LNCaP clone FGC (cell line): ENCODE data around the gene MAMSTR.

ENCODE experiments used
- DNase-seq: peaks from one replicate; pipeline ENCODE4 v3.0.0-alpha.2; 2011; ENCODE audit warnings: low read depth
- H3K4me3 ChIP-seq: 2 replicates; pipeline ENCODE4 v1.5.1; 2011; ENCODE audit warnings: mild to moderate bottlenecking, low read depth, low read length, control low read depth
- TF ChIP-seq, protein P1 (sequence below): IDR thresholded peaks from 2 replicates; pipeline ENCODE4 v1.5.1; 2012; ENCODE audit warnings: mild to moderate bottlenecking; ENCODE audit not compliant: control insufficient read depth, insufficient read depth; ENCODE audit errors: extremely low read depth

MAMSTR gene

DNA sequence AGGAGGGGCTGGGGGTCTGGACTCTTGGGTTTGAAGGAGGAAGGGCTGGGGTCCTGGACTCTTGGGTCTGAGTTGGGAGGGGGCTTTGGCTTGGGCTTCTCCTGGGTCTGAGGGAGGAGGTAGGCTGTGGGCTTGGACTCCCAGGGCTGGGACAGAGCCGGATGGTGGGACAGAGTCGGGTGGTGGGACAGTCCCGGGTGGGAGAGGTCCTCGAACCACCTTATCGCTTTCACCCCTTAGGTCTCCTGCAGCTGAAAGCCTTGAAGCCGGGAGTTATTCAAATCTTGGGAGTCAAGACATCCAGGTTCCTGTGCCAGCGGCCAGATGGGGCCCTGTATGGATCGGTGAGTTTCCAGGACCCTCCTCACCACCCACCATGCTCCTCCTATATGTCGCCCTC is 37.2 kb upstream of the MAMSTR start:
- TF ChIP-seq, protein P1, sequence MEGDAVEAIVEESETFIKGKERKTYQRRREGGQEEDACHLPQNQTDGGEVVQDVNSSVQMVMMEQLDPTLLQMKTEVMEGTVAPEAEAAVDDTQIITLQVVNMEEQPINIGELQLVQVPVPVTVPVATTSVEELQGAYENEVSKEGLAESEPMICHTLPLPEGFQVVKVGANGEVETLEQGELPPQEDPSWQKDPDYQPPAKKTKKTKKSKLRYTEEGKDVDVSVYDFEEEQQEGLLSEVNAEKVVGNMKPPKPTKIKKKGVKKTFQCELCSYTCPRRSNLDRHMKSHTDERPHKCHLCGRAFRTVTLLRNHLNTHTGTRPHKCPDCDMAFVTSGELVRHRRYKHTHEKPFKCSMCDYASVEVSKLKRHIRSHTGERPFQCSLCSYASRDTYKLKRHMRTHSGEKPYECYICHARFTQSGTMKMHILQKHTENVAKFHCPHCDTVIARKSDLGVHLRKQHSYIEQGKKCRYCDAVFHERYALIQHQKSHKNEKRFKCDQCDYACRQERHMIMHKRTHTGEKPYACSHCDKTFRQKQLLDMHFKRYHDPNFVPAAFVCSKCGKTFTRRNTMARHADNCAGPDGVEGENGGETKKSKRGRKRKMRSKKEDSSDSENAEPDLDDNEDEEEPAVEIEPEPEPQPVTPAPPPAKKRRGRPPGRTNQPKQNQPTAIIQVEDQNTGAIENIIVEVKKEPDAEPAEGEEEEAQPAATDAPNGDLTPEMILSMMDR, result no peak
- DNase-seq, result no peak
- H3K4me3 ChIP-seq, result no peak overlapping the region

DNA sequence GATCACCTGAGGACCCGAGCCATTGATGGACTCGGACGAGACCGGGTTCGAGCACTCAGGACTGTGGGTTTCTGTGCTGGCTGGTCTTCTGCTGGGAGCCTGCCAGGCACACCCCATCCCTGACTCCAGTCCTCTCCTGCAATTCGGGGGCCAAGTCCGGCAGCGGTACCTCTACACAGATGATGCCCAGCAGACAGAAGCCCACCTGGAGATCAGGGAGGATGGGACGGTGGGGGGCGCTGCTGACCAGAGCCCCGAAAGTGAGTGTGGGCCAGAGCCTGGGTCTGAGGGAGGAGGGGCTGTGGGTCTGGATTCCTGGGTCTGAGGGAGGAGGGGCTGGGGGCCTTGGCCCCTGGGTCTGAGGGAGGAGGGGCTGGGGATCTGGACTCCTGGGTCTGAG is 36.7 kb upstream of the MAMSTR start:
- H3K4me3 ChIP-seq, result no peak overlapping the region
- no peak for DNase-seq
- TF ChIP-seq, protein P1, result no peak

DNA sequence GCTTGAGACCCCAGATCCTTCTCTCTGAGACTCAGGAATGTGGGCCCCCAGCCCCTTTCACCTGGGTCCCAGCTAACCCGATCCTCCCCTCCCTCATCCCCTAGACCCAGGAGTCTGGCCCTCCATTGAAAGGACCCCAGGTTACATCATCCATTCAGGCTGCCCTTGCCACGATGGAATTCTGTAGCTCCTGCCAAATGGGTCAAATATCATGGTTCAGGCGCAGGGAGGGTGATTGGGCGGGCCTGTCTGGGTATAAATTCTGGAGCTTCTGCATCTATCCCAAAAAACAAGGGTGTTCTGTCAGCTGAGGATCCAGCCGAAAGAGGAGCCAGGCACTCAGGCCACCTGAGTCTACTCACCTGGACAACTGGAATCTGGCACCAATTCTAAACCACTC is 36.3 kb upstream of the MAMSTR start:
- no peak overlapping the region for H3K4me3 ChIP-seq
- DNase-seq, result no peak
- TF ChIP-seq, protein P1, result no peak

DNA sequence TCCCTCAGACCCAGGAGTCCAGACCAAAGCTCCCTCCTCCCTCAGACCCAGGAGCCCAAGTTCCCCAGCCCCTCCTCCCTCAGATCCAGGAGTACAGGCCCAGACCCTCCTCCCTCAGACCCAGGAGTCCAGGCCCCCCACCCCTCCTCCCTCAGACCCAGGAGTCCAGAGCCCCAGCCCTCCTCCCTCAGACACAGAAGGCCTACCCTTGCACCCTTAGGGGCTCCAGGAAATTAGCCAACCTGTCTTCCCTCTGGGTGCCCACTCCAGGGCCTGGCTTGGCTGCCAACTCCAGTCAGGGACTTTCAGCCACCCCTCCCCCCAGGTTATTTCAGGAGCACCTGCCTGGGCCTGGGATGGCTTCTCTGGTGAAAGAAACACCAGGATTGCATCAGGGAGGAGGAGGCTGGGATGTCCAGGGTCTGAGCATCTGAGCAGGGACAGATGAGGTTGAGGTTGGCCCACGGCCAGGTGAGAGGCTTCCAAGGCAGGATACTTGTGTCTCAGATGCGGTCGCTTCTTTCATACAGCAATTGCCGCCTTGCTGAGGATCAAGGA is 35.6 kb upstream of the MAMSTR start, which contains the start of gene FGF21:
Gene FGF21, plus strand, starts transcription at position 441 of the 558 bp plus-strand sequence. CDS start 713 bp downstream, outside the sequence.
- H3K4me3 ChIP-seq, result no peak within 1 kb of the TSS
- DNase-seq, result no peak
- TF ChIP-seq, protein P1, result no peak

GRCh38 chr19:48752496-48753365 is 33.2 kb upstream of the MAMSTR start, which contains the start of gene FUT1:
TSS of gene FUT1 (minus strand) at chr19:48752641. CDS start at chr19:48751281, 1,360 bp downstream.
- TF ChIP-seq, protein P1, result 0 out of 2 replicates have a peak, but pooled peaks have one; percentile 8

DNA sequence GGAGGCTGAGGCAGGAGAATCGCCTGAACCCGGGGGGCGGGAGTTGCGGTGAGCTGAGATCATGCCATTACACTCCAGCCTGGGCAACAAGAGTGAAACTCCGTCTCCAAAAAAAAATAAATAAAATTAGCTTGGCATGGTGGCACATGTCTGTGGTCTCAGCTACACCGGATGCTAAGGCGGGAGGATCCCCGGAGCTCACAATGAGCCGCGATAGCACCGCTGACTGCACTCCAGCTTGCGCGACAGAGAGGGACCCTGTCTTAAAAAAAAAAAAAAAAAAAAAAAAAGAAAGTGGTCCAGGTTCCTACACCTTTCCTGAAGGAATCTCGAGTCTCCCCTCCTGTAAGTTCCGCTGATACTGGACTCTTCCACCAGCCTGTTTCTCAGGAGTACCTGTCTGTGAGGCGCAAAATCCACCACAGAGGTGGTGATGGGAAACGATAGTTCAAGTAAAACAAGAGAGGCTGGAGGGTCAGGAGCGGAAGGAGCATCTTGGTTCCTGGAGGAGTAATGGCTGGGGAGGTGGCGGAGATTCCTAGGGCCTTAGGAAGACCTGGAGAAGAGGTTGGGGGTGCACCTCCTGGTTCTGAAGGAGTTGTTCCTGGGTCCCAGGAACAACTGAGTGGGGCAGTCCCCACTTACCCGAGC is 32.4 kb upstream of the MAMSTR start:
- TF ChIP-seq, protein P1, result no peak
- H3K4me3 ChIP-seq, result peak overlapping the region; percentile 72
- no peak for DNase-seq

More at GRCh38 chr19:48752496-48753365, 33.2 kb upstream of the MAMSTR start, which contains the start of gene FUT1:
- DNase-seq, result peak; percentile 81
- peak within 1 kb of the TSS; percentile 72 for H3K4me3 ChIP-seq
